HL-60 (cell line): ENCODE results near the gene RPH3AL.
"Not testable (repeated sequence)": the region's sequence is repeated elsewhere in the genome, so short reads cannot be mapped to it uniquely, and the experiment has no call there.

Experiments
- DNase-seq, 2 experiments: peaks; one replicate each; pipeline ENCODE4 v3.0.0-alpha.2; 2010 to 2020; ENCODE audit warnings: low read depth in 1 of 2, low spot score in 1 of 2
- H3K27ac ChIP-seq: fragments of 250-450 bp; sonication (Bioruptor Pico); replicated peaks from 2 replicates; pipeline ENCODE4 v1.5.1; 2020; ENCODE audit warnings: mild to moderate bottlenecking, moderate library complexity
- H3K27me3 ChIP-seq: fragments of 250-450 bp; sonication (Bioruptor Pico); 2 replicates; pipeline ENCODE4 v1.5.1; 2021; ENCODE audit warnings: mild to moderate bottlenecking, moderate library complexity; ENCODE audit not compliant: insufficient read depth, poor library complexity, severe bottlenecking
- H3K4me3 ChIP-seq: replicated peaks from 2 replicates; pipeline ENCODE4 v1.5.1; 2011; ENCODE audit warnings: mild to moderate bottlenecking, control low read depth, low read length; ENCODE audit not compliant: insufficient read depth
- CTCF ChIP-seq: IDR thresholded peaks from one replicate; pipeline ENCODE4 v1.5.1; 2011; ENCODE audit warnings: low read length, control low read depth, inconsistent platforms; ENCODE audit not compliant: insufficient read depth
- GABPA ChIP-seq: IDR thresholded peaks from 2 replicates; pipeline ENCODE4 v1.6.1; 2012; ENCODE audit warnings: low read depth
- POLR2AphosphoS5 ChIP-seq: IDR thresholded peaks from 2 replicates; pipeline ENCODE4 v1.6.1; 2012; ENCODE audit warnings: low read depth
- REST ChIP-seq: IDR thresholded peaks from 2 replicates; pipeline ENCODE4 v1.6.1; 2012; ENCODE audit warnings: low read depth; ENCODE audit not compliant: insufficient replicate concordance
- SPI1 ChIP-seq: IDR thresholded peaks from 2 replicates; pipeline ENCODE4 v1.6.1; 2012; ENCODE audit warnings: low read depth, mild to moderate bottlenecking, borderline replicate concordance

The RPH3AL gene

GRCh38 chr17:236641-237405 lies 115.8 kb downstream of the RPH3AL start:
- DNase-seq = no peak
- H3K4me3 ChIP-seq = no peak overlapping the region
- H3K27ac ChIP-seq = no peak overlapping the region
- H3K27me3 ChIP-seq = peaks cover 3% of the 10 kb centered on the region
- TF ChIP-seq GABPA (no peak), CTCF (no peak), POLR2AphosphoS5 (no peak), REST (no peak), SPI1 (no peak)

GRCh38 chr17:235831-236640 lies 116.6 kb downstream of the RPH3AL start:
- TF ChIP-seq REST = no peak
- no peak for TF ChIP-seq CTCF
- TF ChIP-seq GABPA = no peak
- no peak for TF ChIP-seq SPI1
- no peak for TF ChIP-seq POLR2AphosphoS5
- DNase-seq = no peak
- H3K27ac ChIP-seq = no peak overlapping the region
- H3K4me3 ChIP-seq = no peak overlapping the region
- H3K27me3 ChIP-seq = peaks cover 3% of the 10 kb centered on the region

GRCh38 chr17:234994-235830 lies 117.4 kb downstream of the RPH3AL start:
- not testable (repeated sequence) for H3K27me3 ChIP-seq, H3K4me3 ChIP-seq

GRCh38 chr17:234163-234993 lies 118.2 kb downstream of the RPH3AL start:
- H3K27ac ChIP-seq, H3K27me3 ChIP-seq, DNase-seq, H3K4me3 ChIP-seq: not testable (repeated sequence)

More at GRCh38 chr17:234994-235830, 117.4 kb downstream of the RPH3AL start:
- not testable (repeated sequence) for H3K27ac ChIP-seq, DNase-seq
